ENCODE data around the gene CFAP61. TPM values are rescaled to one million over a fixed set of nuclear protein-coding genes. Genes with fewer than 3 reads are reported as not detected.

CFAP61 gene
- total RNA-seq, 1 experiment from 2014 or later, result 0.61 TPM

- TF ChIP-seq, protein P1, sequence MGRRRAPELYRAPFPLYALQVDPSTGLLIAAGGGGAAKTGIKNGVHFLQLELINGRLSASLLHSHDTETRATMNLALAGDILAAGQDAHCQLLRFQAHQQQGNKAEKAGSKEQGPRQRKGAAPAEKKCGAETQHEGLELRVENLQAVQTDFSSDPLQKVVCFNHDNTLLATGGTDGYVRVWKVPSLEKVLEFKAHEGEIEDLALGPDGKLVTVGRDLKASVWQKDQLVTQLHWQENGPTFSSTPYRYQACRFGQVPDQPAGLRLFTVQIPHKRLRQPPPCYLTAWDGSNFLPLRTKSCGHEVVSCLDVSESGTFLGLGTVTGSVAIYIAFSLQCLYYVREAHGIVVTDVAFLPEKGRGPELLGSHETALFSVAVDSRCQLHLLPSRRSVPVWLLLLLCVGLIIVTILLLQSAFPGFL (CRISPR knock-in tag; IDR thresholded peaks at IDR 0.05; ENCODE audit: borderline replicate concordance), result no peak
- TF ChIP-seq, protein P2, sequence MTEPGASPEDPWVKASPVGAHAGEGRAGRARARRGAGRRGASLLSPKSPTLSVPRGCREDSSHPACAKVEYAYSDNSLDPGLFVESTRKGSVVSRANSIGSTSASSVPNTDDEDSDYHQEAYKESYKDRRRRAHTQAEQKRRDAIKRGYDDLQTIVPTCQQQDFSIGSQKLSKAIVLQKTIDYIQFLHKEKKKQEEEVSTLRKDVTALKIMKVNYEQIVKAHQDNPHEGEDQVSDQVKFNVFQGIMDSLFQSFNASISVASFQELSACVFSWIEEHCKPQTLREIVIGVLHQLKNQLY (CRISPR knock-in tag; IDR thresholded peaks at IDR 0.05), result no peak
Observed at GRCh38 chr20:20085812-20086211, 33.5 kb downstream of the CFAP61 start (continued).

- DNase-seq (ENCODE audit: low spot score) (no peak), ATAC-seq (no peak)
- no peak overlapping the region for H3K4me3 Mint-ChIP-seq
- TF ChIP-seq, protein P2 (CRISPR knock-in tag; IDR thresholded peaks at IDR 0.05), result no peak
- TF ChIP-seq RORB (CRISPR knock-in tag; IDR thresholded peaks at IDR 0.05) (no peak), GRHL2 (CRISPR knock-in tag; IDR thresholded peaks at IDR 0.05; ENCODE audit: insufficient replicate concordance, severe bottlenecking) (no peak), E2F5 (CRISPR knock-in tag; IDR thresholded peaks at IDR 0.05) (no peak), ZNF219 (CRISPR knock-in tag; IDR thresholded peaks at IDR 0.05; ENCODE audit: borderline replicate concordance) (no peak), TP53 (CRISPR knock-in tag; IDR thresholded peaks at IDR 0.05) (no peak), CTCF (IDR thresholded peaks at IDR 0.05) (no peak), NR3C1 (CRISPR knock-in tag; conservative IDR thresholded peaks at IDR 0.05; ENCODE audit: low read depth) (no peak), ATF3 (CRISPR knock-in tag; conservative IDR thresholded peaks at IDR 0.05) (no peak), JAZF1 (CRISPR knock-in tag; IDR thresholded peaks at IDR 0.05) (no peak), HMGA2 (CRISPR knock-in tag; IDR thresholded peaks at IDR 0.05) (no peak)
- H3K27me3 Mint-ChIP-seq (ENCODE audit: low read depth), result no peaks in the 10 kb centered on the region
- no peaks in the 10 kb centered on the region for H3K36me3 Mint-ChIP-seq
- H3K4me1 Mint-ChIP-seq, result peaks cover under 1% of the 10 kb centered on the region
- POLR2A ChIA-PET, result interaction anchor here (0.7 kb wide), 1 partner anchor 555 kb away, joined by 5 read pairs; no protein-coding TSS in a partner anchor
- H3K9me3 Mint-ChIP-seq, result no peaks in the 10 kb centered on the region
- H3K27ac Mint-ChIP-seq, result no peak overlapping the region
- CTCF ChIA-PET, result interaction anchor here (1.0 kb wide), 1 partner anchor 505 kb away, joined by 4 read pairs; no protein-coding TSS in a partner anchor
Observed at GRCh38 chr20:20089018-20089417, 36.7 kb downstream of the CFAP61 start.

- H3K9me3 Mint-ChIP-seq, result no peaks in the 10 kb centered on the region
- no peaks in the 10 kb centered on the region for H3K27me3 Mint-ChIP-seq (ENCODE audit: low read depth)
- H3K27ac Mint-ChIP-seq, result no peak overlapping the region
- H3K36me3 Mint-ChIP-seq, result no peaks in the 10 kb centered on the region
- ATAC-seq (no peak), DNase-seq (ENCODE audit: low spot score) (no peak)
- POLR2A ChIA-PET, result no interaction called here
- H3K4me1 Mint-ChIP-seq, result no peaks in the 10 kb centered on the region
- H3K4me3 Mint-ChIP-seq, result no peak overlapping the region
- CTCF ChIA-PET, result no interaction called here
- no peak for TF ChIP-seq PRDM15 (CRISPR knock-in tag; IDR thresholded peaks at IDR 0.05)
- TF ChIP-seq ZNF121 (CRISPR knock-in tag; IDR thresholded peaks at IDR 0.05), result no peak
- no peak for TF ChIP-seq IRF2 (CRISPR knock-in tag; IDR thresholded peaks at IDR 0.05; ENCODE audit: borderline replicate concordance, low read depth)
- TF ChIP-seq HMGA2 (CRISPR knock-in tag; IDR thresholded peaks at IDR 0.05), result no peak
- TF ChIP-seq TP53 (CRISPR knock-in tag; IDR thresholded peaks at IDR 0.05), result no peak
- TF ChIP-seq GTF2I (CRISPR knock-in tag; conservative IDR thresholded peaks at IDR 0.05), result no peak
- TF ChIP-seq ATF1 (CRISPR knock-in tag; IDR thresholded peaks at IDR 0.05), result no peak
- TF ChIP-seq, protein P3, sequence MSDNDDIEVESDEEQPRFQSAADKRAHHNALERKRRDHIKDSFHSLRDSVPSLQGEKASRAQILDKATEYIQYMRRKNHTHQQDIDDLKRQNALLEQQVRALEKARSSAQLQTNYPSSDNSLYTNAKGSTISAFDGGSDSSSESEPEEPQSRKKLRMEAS (CRISPR knock-in tag; IDR thresholded peaks at IDR 0.05), result no peak
- TF ChIP-seq SOX15 (CRISPR knock-in tag; IDR thresholded peaks at IDR 0.05), result no peak
- TF ChIP-seq FOXJ3 (CRISPR knock-in tag; IDR thresholded peaks at IDR 0.05; ENCODE audit: borderline replicate concordance), result no peak
- TF ChIP-seq ZNF281 (CRISPR knock-in tag; IDR thresholded peaks at IDR 0.05), result no peak
Observed at GRCh38 chr20:20089939-20090338, 37.6 kb downstream of the CFAP61 start.
